DMS114 treated with DMSO at 0.1 percent for 48 hours (cell line): ENCODE data around the gene MCM3AP.

Experiments
- DNase-seq: peaks from one replicate; lab custom pipeline; 2025; ENCODE audit not compliant: unreplicated experiment; lab: John Stamatoyannopoulos, UW

MCM3AP gene

GRCh38 chr21:46285206-46285661 is at the start of gene MCM3AP:
MCM3AP (minus strand) TSS chr21:46285611; CDS start chr21:46285286, 325 bp downstream.
- no peak for DNase-seq

- DNase-seq: no peak
Measured at GRCh38 chr21:46334351-46335140, 49.1 kb upstream of the MCM3AP start.

GRCh38 chr21:46329796-46330195 is 44.4 kb upstream of the MCM3AP start:
- no peak for DNase-seq

- DNase-seq: no peak
Measured at GRCh38 chr21:46328151-46328550, 42.7 kb upstream of the MCM3AP start.

DNA sequence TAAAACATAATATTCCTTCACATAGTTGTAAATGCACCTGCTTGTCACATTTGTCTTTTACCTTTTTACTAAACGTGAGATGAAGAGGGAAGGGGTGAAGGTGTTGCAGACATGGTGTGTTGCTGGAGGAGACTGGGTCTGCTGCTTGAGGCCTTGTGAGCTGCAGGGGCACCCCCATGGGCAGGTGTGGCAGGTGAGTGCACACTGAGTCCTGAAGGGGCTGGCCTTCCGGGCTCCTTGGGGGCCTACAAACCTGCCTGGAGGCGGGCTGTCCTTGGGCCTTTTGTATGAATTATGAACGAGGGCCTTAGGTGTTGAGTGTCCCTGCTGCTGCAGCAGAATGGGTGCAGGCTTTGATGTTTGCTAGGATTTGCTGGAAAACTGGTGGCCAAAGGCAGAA is 42.3 kb upstream of the MCM3AP start:
- no peak for DNase-seq

- DNase-seq: no peak
Measured at GRCh38 chr21:46326110-46326703, 40.8 kb upstream of the MCM3AP start.

DNA sequence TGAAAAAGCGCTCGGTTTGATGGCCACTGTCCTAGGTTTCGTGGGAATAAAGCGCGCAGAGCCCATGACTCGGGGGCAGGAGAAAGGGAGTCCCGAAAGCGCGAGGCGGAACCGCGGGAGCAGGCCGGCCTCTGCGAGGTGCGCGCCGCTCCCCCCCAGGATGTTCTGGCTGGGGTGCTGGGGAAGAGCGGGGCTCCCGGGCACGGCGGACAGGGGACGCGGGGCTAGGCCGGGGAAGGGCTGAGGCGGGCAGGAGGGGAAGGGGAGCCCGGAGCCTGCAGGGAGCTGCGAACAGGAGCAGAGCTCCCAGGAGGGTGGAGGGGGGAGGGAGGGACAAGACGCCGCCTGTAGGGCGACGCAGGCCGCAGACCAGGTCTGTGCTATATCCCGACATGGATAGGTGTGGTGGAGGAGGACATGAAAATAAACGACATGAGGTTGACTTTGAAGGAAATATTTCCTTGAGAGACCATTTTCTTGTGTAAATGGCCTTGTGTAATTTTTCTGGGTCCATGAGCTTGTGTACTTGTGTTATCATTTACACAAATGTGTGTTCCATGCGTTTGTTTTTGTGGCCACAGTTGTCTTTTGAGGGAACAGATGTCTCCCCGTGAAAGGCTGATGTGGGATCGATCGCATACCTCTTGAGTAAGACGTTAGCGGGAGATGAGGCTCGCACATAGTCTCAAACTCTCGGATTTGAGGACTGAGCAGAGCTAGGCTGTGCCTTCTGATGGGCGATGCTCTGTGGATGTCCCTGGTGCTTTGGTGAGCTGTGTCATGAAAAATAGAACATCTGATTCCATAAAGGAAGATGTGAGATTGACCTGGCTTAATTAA is 39.9 kb upstream of the MCM3AP start:
- DNase-seq: peak; percentile 33

GRCh38 chr21:46324390-46325072 is 39.1 kb upstream of the MCM3AP start:
- peak; percentile 32 for DNase-seq

- peak; percentile 89 for DNase-seq
Measured at GRCh38 chr21:46323710-46324389, 38.4 kb upstream of the MCM3AP start, which contains the start of the genes C21orf58 and PCNT. C21orf58 (minus strand) TSS chr21:46323870; CDS start chr21:46322738, 1,132 bp downstream. PCNT (plus strand) TSS chr21:46324156; CDS start chr21:46324229, 73 bp downstream.

- no peak for DNase-seq
Measured at GRCh38 chr21:46323227-46323709, 37.9 kb upstream of the MCM3AP start.

GRCh38 chr21:46322351-46323226 is 37.2 kb upstream of the MCM3AP start:
- DNase-seq: no peak

- no peak for DNase-seq
Measured at GRCh38 chr21:46320331-46320801, 35.0 kb upstream of the MCM3AP start.

DNA sequence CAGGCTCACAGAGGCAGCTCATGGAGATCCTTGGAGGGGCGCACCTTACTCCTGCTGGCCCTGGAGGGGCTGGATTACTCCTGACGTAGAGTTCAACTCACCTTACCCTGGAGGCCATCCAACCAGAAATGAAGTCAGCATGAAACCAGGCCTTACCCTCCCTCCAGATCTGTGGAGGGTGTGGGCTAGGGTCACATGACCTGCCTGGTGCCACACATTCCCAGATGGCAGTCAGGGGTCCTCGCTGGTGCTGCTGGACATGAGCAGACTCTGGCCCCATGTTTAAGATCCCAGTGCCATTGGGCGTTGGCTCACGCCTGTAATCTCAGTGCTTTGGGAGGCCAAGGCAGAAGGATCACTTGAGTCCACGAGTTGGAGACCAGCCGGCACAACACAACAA is 33.8 kb upstream of the MCM3AP start:
- no peak for DNase-seq

DNA sequence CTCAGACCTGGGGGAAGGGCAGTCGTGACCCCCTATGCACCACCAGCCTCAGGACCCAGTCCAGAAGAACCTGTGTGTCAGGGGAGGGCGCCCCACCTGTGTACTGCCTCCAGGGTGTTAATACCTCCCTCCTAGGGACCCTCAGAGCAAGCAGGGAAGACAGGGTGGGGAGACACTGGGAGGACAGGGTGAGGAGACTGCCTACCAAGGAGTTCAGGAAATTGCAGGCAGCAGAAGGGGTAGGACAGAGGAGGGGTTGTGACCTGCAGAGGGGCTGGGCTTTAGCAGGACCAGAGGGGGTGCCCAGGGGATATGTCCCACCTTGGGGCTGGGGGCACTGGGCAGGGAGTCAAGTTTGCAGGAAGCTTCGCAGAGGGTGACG is 33.0 kb upstream of the MCM3AP start:
- DNase-seq: no peak

DNA sequence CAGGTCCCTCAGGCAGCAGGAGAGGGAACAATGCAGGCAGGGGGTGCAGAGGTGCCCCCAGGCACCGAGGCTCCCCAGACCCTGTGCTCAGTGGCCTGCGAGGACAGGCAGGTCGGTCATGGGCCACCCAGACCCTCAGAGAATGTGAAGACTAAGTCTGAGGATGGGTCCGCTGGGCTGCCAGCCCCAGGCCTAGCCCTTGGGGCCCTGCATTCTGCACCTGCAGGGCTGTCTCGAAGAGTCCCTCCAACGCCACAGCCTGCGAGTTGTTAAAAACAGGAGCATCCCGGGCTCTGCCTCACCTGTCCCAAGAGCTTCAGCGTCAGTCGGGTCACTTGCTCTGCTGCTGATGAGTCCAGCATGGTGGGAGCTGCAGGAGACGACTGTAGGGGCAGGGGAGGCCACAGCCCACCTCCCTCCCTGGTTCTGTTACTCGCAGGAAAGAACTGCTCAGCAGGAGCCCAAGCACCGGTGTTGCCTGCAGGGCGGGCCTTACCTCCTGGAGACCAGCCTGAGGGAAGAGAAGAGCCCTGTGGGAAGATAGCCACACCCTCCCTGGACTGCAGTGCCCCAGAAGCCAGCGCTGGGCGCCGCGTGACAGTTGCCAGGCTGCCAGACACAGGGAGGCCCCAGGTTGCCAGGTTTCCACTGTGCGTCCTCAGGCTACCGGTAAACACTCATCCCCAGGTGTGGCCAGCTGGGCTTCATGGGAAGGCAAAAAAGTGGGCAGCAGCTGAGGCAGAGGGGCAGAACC is 32.5 kb upstream of the MCM3AP start:
- no peak for DNase-seq

DNA sequence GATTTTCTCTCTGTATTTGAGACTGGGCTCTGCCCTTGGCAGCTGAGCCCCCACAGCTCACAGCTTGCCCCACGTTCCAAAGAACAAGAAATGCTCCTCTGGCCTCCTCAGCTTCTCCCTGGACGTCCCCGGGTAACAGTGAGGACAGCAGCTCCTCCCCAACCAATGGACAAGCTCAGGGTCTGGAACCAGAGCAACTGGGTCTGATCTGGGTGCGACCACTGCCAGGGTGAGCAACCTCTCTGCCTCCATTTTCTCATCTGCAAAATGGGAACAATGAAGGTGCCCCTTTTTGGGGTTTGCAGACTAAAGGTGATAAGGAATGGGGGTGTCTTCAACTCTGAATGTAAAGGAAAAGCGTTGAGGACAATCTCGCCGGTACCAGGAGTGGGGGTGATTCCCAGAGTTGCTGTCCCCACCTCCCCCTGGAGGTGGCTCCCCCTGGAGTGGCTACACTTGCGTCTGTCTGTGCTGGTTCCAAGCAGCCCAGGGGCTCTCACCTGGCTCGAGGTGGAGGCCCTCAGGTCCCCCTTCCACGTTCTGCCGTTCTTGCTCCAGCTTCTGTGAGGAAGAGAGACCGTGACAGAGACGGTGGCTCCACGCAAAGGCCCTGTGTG is 31.4 kb upstream of the MCM3AP start:
- DNase-seq: no peak

DNA sequence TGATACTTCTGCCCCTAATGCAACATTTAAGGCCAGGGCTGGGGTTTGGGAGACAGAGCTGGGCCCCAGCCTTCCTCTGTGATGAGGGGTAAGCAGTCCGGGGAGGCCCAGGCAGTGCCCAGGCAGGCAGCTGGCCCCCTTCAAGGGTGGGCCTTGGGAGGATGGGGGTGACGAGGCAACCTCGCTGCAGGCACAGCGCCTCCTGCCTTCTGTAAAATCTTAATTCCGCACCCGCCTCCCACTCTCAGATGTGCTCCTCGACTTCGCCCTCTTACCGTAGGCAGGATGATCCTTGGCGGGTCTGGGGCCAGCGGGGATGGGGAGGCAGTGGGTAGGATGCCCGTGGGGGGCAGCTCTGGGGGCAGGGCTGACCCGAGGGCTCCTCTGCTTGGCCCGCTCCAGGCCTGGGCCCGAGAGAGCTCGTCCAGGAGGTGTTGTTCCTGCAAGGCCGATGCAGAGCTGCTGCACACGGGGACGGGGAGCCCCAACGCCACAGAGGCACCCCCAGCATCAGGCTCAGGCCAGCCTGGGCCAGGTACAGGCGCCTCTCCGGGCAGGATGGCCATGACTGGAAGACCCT is 29.1 kb upstream of the MCM3AP start:
- DNase-seq: no peak

GRCh38 chr21:46312949-46313348 is 27.5 kb upstream of the MCM3AP start:
- DNase-seq: no peak
